A549 (cell line): ENCODE measurements around the gene C15orf39. TPM values are rescaled to one million over a fixed set of nuclear protein-coding genes. Genes with fewer than 3 reads are reported as not detected.

Experiments
- ATAC-seq, 2 experiments: fragments of 200-7000 bp in 1 of 2; fragments of >200 bp in 1 of 2; cut with Nextera tagmentation in 1 of 2; cut with Tn5 transposase in 1 of 2; 3 replicates each; pipeline versions ENCODE4 v1.8.0 to v1.9.1; 2018 to 2020; ENCODE audit warnings: mild to moderate bottlenecking in 1 of 2, moderate library complexity in 1 of 2
- CTCF ChIA-PET: fragments of 300-600 bp; sonication (Branson Sonifier 250); formaldehyde crosslinking; extraction: SDS; loops from one replicate; lab custom pipeline; 2021; ENCODE audit warnings: antibody characterized with exemption, inconsistent platforms; lab: Yijun Ruan, JAX
- POLR2A ChIA-PET: fragments of 350-600 bp; formaldehyde crosslinking; extraction: SDS; loops from one replicate; lab custom pipeline; 2021; ENCODE audit warnings: antibody characterized with exemption, inconsistent platforms; lab: Yijun Ruan, JAX
- DNase-seq, 2 experiments: peaks; one replicate each; pipeline versions ENCODE4 v3.0.0 to v3.0.0-alpha.2; 2011 to 2016; ENCODE audit warnings: low read depth in 1 of 2, low spot score in 1 of 2
- FAIRE-seq: peaks from 2 replicates; lab custom pipeline; 2011; peaks lifted over from hg19 to GRCh38; lab: Jason Lieb, UNC
- H3K27ac ChIP-seq, 2 experiments: fragments of >200 bp; sonication (Bioruptor Twin); formaldehyde crosslinking; 3 replicates each; pipeline ENCODE4 v1.5.1; 2016 to 2017
- H3K4me1 ChIP-seq: fragments of >200 bp; sonication (Bioruptor Twin); formaldehyde crosslinking; 3 replicates; pipeline ENCODE4 v1.6.1; 2016
- H3K4me2 ChIP-seq: fragments of >200 bp; sonication (Bioruptor Twin); formaldehyde crosslinking; 3 replicates; pipeline ENCODE4 v1.6.1; 2016
- H3K4me3 ChIP-seq: fragments of >200 bp; sonication (Bioruptor Twin); formaldehyde crosslinking; 3 replicates; pipeline ENCODE4 v1.5.1; 2016
- H3K9me3 ChIP-seq: fragments of >200 bp; sonication (Bioruptor Twin); formaldehyde crosslinking; 3 replicates; pipeline ENCODE4 v1.6.1; 2016
- CBX8 ChIP-seq: fragments of 200-600 bp; sonication (generic); IDR thresholded peaks from 2 replicates; pipeline ENCODE4 v1.6.1; 2016
- CEBPB ChIP-seq, 2 experiments: fragments of >200 bp in 1 of 2; sonication (Bioruptor Twin) in 1 of 2; formaldehyde crosslinking in 1 of 2; IDR thresholded peaks; 2 replicates each; pipeline ENCODE4 v1.6.1; 2012 to 2016
- FOXS1 ChIP-seq: fragments of 250-450 bp; sonication (Bioruptor Pico); IDR thresholded peaks from 2 replicates; pipeline ENCODE4 v1.5.0; 2020; ENCODE audit warnings: mild to moderate bottlenecking, moderate library complexity
- GATA3 ChIP-seq: IDR thresholded peaks from 2 replicates; pipeline ENCODE4 v1.6.1; 2012; ENCODE audit warnings: borderline replicate concordance
- HOXB13 ChIP-seq: fragments of 250-450 bp; sonication (Bioruptor Pico); IDR thresholded peaks from 2 replicates; pipeline ENCODE4 v1.5.0; 2020; ENCODE audit warnings: low read depth, mild to moderate bottlenecking, moderate library complexity
- JUN ChIP-seq, 2 experiments: fragments of >200 bp; sonication (Bioruptor Twin); formaldehyde crosslinking; IDR thresholded peaks; 2 replicates in 1 of 2; 3 replicates in 1 of 2; pipeline ENCODE4 v1.6.1; 2016 to 2017
- KDM5A ChIP-seq: fragments of 200-600 bp; sonication (generic); IDR thresholded peaks from 2 replicates; pipeline ENCODE4 v1.6.1; 2016; ENCODE audit warnings: antibody characterized with exemption, mild to moderate bottlenecking
- MAFK ChIP-seq: fragments of 450-650 bp; IDR thresholded peaks from 2 replicates; pipeline ENCODE4 v1.6.1; 2014; ENCODE audit not compliant: partially characterized antibody
- MYC ChIP-seq: IDR thresholded peaks from 2 replicates; pipeline ENCODE4 v1.6.1; 2012; ENCODE audit warnings: mild to moderate bottlenecking, inconsistent platforms, low read length, improper control_type of control experiment, borderline replicate concordance
- NPAS2 ChIP-seq: fragments of 250-450 bp; sonication (Bioruptor Pico); IDR thresholded peaks from 2 replicates; pipeline ENCODE4 v1.8.0; 2022; ENCODE audit warnings: mild to moderate bottlenecking, moderate library complexity, borderline replicate concordance
- RARB ChIP-seq: fragments of 250-450 bp; sonication (Bioruptor Pico); IDR thresholded peaks from 2 replicates; pipeline ENCODE4 v1.8.0; 2021; ENCODE audit warnings: mild to moderate bottlenecking, moderate library complexity
- ZC3H11A ChIP-seq: fragments of 450-650 bp; IDR thresholded peaks from 2 replicates; pipeline ENCODE4 v1.6.1; 2014; ENCODE audit warnings: antibody characterized with exemption, mild to moderate bottlenecking
- ZFP36 ChIP-seq: fragments of 450-650 bp; IDR thresholded peaks from 2 replicates; pipeline ENCODE4 v1.6.1; 2014; ENCODE audit warnings: borderline replicate concordance; ENCODE audit not compliant: partially characterized antibody
- ZNF302 ChIP-seq: fragments of 250-450 bp; sonication (Bioruptor Pico); IDR thresholded peaks from 2 replicates; pipeline ENCODE4 v1.9.0; 2021; ENCODE audit warnings: inconsistent platforms, mild to moderate bottlenecking, moderate library complexity
- WGBS: methylation state at CpG from one replicate; pipeline ENCODE4 v1.1.6; 2017; ENCODE audit errors: missing lambda C conversion rate; 5-methylcytosine and 5-hydroxymethylcytosine counted together
- polyA plus RNA-seq, 4 experiments: library from polyadenylated mRNA; depleted of rRNA in 3 of 4; stranded (reverse); fragments of >200 nt; fragmentation: RNase III in 1 of 4; extraction: RNeasy Plus Mini Kit Qiagen cat#74134 plus additional on column Dnase treatment in 1 of 4; gene quantifications; 2 replicates in 3 of 4; 3 replicates in 1 of 4; pipeline ENCODE4 v1.2.3, GENCODE V29; 2011 to 2017
- TF ChIP-seq, protein P1 (sequence below): IDR thresholded peaks from 2 replicates; pipeline ENCODE4 v1.6.1; 2012
- TF ChIP-seq, protein P2 (sequence below): fragments of 250-450 bp; sonication (Bioruptor Pico); IDR thresholded peaks from 2 replicates; pipeline ENCODE4 v1.5.0; 2020; ENCODE audit warnings: low read depth, mild to moderate bottlenecking, moderate library complexity
- TF ChIP-seq, protein P3 (sequence below): fragments of 150-350 bp; IDR thresholded peaks from 2 replicates; pipeline ENCODE4 v1.6.1; 2014; ENCODE audit warnings: low read depth, mild to moderate bottlenecking, low read length

Gene C15orf39
- polyA plus RNA-seq, 2 of the 4 experiments (the other 2 are of a cell fraction), result 5.7 to 16.7 TPM

DNA sequence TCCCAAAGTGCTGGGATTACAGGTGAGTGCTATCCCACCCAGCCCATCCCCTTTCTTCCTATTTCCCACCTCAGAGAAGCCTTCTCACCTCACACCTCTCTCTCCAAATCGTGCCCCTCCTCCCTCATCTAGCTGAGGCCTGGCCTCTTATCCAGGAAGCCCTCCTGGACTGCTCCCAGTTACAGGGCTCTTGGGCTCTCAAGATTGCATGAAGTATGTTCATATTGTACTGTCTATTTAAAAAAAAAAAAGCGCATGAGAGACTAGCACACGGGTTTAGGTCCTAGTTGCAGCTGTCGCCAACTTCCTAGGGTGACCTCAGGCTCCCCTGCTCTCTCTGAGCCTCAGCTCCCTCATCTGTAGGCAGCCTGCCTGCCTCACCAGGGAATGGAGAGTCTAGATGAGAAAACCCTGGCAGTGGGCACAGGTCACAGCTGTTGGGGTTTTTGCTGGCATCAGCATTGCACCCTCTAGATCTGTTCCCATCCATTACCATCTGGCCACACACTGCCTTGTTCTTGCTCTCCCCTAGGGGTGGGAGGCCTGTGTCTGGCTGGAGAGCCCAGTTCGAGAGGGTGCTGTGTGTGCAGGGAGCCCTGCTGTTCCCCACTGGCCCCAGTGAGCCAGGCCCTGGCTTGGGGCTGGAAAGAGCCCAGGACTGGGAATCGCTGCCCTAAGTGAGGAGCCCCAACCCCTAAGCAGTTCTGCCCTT lies 24.2 kb upstream of the C15orf39 start:
- Histone ChIP-seq H3K4me2 (no peak overlapping the region), H3K9me3 (no peaks in the 10 kb centered on the region), H3K4me1 (peaks cover 49% of the 10 kb centered on the region), H3K27ac (peak overlapping the region; percentile 76 to 79; a peak in 5 of 6 replicates), H3K4me3 (no peak overlapping the region)
- ChIA-PET CTCF (interaction anchor here (0.6 to 1.4 kb wide), 4 partner anchors 9 to 95 kb away, joined by 3 read pairs; no protein-coding TSS in a partner anchor), POLR2A (no interaction called here)
- 71% methylated on average over 6 of the region's 6 CpGs for WGBS
- no peak for DNase-seq
- no peak for FAIRE-seq
- TF ChIP-seq MAFK, result peak; percentile 57
- TF ChIP-seq, protein P1, sequence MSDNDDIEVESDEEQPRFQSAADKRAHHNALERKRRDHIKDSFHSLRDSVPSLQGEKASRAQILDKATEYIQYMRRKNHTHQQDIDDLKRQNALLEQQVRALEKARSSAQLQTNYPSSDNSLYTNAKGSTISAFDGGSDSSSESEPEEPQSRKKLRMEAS, result no peak
- ATAC-seq, result peak; percentile 31 to 37; a peak in 3 of 6 replicates

DNA sequence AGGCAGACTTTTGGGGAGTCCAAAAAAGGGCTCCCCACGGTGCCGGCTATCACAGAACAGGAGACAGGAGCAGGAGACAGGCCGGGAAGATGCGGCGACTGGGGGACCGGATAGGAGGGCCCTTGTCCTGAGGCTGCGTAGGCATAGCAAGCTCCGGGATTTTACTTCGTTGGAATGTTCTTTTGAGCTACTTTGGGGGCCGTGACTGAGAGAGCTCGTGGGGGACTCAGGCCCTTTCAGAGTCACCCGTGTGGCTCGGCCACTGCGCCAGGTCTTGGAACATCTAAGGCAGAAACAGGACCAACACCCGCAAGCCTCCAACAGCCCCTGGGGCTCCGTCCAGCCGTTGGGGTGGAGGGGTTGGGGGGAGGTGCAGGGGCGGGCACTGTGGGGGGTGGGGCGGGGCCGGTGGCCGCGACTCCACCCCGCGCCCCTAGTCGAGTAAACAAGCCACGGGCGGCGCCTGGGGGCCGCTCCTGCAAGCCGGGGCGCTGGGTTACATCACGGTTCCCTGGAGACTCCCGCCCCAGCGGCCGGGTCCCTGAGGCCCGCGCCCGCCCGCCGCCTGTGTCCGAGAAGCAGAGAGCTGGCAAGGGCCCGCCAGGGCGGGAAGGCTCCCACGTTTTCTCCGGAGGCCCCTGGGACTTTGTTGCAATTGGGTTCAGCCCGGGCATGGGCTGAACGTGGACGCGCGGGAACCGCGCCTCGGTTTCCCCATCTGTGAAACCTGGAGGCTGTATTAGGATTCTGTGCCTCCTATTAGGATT lies 23.3 kb upstream of the C15orf39 start:
- TF ChIP-seq ZC3H11A (no peak), NPAS2 (CRISPR knock-in tag) (no peak), ZFP36 (no peak), JUN (IDR thresholded peaks at IDR 0.05) (no peak), CEBPB (IDR thresholded peaks at IDR 0.05) (no peak), MYC (no peak), CBX8 (no peak), KDM5A (no peak)
- TF ChIP-seq, protein P2, sequence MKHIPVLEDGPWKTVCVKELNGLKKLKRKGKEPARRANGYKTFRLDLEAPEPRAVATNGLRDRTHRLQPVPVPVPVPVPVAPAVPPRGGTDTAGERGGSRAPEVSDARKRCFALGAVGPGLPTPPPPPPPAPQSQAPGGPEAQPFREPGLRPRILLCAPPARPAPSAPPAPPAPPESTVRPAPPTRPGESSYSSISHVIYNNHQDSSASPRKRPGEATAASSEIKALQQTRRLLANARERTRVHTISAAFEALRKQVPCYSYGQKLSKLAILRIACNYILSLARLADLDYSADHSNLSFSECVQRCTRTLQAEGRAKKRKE, result no peak
- FAIRE-seq (no peak), DNase-seq (no peak), ATAC-seq (no peak)
- POLR2A ChIA-PET, result no interaction called here
- Histone ChIP-seq H3K4me3 (no peak overlapping the region), H3K9me3 (no peaks in the 10 kb centered on the region), H3K27ac (peak overlapping the region; percentile 76 to 79; a peak in 4 of 6 replicates), H3K4me1 (peaks cover 54% of the 10 kb centered on the region), H3K4me2 (no peak overlapping the region)
- CTCF ChIA-PET, result interaction anchor here (0.6 to 2.2 kb wide), 6 partner anchors 10 to 71 kb away, joined by 3 to 6 read pairs (median 3); no protein-coding TSS in a partner anchor
- WGBS, result 90% methylated on average over 39 of the region's 53 CpGs

DNA sequence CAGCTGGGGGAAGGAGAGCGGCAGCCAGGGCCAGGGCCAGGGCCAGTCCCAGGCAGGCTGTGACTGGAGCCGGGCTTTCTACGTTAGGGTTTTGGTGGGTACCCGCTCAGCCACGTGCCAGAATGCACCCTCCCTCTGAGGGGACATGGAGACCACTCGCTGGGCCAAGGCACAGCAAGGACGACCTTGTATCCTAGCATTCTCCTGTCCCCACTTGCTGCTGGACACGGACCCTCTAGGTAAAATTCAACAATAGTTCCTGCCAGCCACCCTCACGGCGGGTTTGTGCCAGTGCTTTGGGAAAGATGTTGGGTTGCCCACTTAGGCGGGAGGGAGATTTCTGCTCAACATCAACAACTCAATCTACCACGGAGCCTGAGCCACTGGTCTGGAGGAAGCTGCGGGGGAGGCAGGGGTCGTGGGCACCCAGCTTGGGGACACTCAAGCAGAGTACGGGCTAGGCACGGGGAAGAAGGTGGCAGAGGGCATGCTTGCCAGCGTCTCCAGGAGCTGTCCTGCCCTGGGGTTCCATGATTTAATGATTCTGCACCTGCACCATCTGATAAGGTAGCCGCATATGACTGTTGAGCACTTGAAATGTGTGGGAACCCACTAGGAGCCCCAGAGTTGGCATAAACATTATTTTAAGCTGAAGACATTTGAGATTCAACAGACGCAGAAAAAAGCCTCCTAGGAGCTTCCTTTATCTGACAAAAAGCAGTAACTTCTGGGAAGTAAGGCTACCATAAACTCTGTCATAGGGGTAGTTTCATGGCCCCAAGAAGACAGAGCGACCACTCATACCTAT lies 22.5 kb upstream of the C15orf39 start:
- no peak overlapping the region for H3K4me3 ChIP-seq
- peak overlapping the region; percentile 1 to 20; a peak in 2 of 6 replicates for H3K27ac ChIP-seq
- ATAC-seq (no peak), DNase-seq (no peak)
- no peak overlapping the region for H3K4me2 ChIP-seq
- POLR2A ChIA-PET, result interaction anchor here (1.1 kb wide), 1 partner anchor 23 kb away, joined by 5 read pairs; the partner anchor contains the start of gene C15orf39
- H3K4me1 ChIP-seq, result peaks cover 54% of the 10 kb centered on the region
- TF ChIP-seq, protein P3, sequence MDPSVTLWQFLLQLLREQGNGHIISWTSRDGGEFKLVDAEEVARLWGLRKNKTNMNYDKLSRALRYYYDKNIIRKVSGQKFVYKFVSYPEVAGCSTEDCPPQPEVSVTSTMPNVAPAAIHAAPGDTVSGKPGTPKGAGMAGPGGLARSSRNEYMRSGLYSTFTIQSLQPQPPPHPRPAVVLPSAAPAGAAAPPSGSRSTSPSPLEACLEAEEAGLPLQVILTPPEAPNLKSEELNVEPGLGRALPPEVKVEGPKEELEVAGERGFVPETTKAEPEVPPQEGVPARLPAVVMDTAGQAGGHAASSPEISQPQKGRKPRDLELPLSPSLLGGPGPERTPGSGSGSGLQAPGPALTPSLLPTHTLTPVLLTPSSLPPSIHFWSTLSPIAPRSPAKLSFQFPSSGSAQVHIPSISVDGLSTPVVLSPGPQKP, result no peak
- no peak for TF ChIP-seq HOXB13 (CRISPR knock-in tag)
- no peak for TF ChIP-seq RARB (CRISPR knock-in tag)
- TF ChIP-seq MYC, result no peak
- no peak for TF ChIP-seq FOXS1
- no peak for TF ChIP-seq GATA3
- no peak for TF ChIP-seq ZNF302 (CRISPR knock-in tag)
- TF ChIP-seq, all 56 proteins: peak for 0
- no peaks in the 10 kb centered on the region for H3K9me3 ChIP-seq
- CTCF ChIA-PET, result interaction anchor here (0.6 to 2.2 kb wide), 9 partner anchors 10 to 150 kb away, joined by 3 to 6 read pairs (median 3); partner anchors contain the start of gene C15orf39
- 86% methylated on average over 19 of the region's 20 CpGs for WGBS
- FAIRE-seq, result no peak
